ENCODE results near the gene VSTM4.

DNA sequence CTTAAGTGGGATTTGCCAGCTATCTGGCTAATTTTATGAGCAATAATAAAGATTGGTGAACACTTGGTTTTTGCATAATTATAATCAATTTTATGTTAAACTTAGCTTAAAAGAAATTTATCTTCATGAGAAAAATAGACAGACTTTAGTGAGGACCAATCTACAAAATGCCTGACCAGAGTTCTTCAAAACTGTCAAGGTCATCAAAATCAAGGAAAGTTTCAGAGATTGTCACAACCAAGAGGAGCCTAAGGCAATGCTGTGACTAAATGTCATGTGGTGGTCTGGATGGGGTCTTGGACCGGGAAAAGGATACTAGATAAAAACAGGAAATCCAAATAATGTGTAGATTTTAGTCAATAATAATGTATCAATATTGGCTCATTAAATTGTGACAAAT is 36.2 kb upstream of the VSTM4 start:
- TF ChIP-seq CTCF (IDR thresholded peaks at IDR 0.05; ENCODE audit: borderline replicate concordance, extremely low read depth, low read length, poor library complexity, severe bottlenecking): no peak
- TF ChIP-seq EZH2 (IDR thresholded peaks at IDR 0.05; ENCODE audit: borderline replicate concordance, low read depth, low read length, severe bottlenecking): no peak

All from DND-41 (cell line).